ENCODE measurements around the gene JPH2.

- TF ChIP-seq, protein P1, sequence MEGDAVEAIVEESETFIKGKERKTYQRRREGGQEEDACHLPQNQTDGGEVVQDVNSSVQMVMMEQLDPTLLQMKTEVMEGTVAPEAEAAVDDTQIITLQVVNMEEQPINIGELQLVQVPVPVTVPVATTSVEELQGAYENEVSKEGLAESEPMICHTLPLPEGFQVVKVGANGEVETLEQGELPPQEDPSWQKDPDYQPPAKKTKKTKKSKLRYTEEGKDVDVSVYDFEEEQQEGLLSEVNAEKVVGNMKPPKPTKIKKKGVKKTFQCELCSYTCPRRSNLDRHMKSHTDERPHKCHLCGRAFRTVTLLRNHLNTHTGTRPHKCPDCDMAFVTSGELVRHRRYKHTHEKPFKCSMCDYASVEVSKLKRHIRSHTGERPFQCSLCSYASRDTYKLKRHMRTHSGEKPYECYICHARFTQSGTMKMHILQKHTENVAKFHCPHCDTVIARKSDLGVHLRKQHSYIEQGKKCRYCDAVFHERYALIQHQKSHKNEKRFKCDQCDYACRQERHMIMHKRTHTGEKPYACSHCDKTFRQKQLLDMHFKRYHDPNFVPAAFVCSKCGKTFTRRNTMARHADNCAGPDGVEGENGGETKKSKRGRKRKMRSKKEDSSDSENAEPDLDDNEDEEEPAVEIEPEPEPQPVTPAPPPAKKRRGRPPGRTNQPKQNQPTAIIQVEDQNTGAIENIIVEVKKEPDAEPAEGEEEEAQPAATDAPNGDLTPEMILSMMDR (IDR thresholded peaks at IDR 0.05; ENCODE audit: low read depth, low read length, missing input control): no peak
- TF ChIP-seq GABPA (IDR thresholded peaks at IDR 0.05 in 1 of 2, conservative IDR thresholded peaks at IDR 0.05 in 1 of 2) (no peak), MAX (IDR thresholded peaks at IDR 0.05) (no peak), YY1 (IDR thresholded peaks at IDR 0.05) (no peak)
Observed at GRCh38 chr20:44224637-44225036, 37.6 kb upstream of the JPH2 start.
